Measurements from ENCODE around the gene EIF4E2.

EIF4E2 gene

GRCh38 chr2:232515639-232516038 is 34.9 kb upstream of the EIF4E2 start:
- no peaks in the 10 kb centered on the region for H3K4me1 Mint-ChIP-seq (ENCODE audit: low read depth)
- no peaks in the 10 kb centered on the region for H3K9me3 Mint-ChIP-seq
- no peak overlapping the region for H3K4me3 Mint-ChIP-seq
- no peak overlapping the region for H3K27ac Mint-ChIP-seq
- H3K27me3 Mint-ChIP-seq (ENCODE audit: low read depth): peaks cover 11% of the 10 kb centered on the region
- no peaks in the 10 kb centered on the region for H3K36me3 Mint-ChIP-seq (ENCODE audit: low read depth)

GRCh38 chr2:232516551-232516950 is 33.9 kb upstream of the EIF4E2 start:
- Mint-ChIP-seq H3K27me3 (ENCODE audit: low read depth) (peaks cover 14% of the 10 kb centered on the region), H3K4me3 (no peak overlapping the region), H3K27ac (no peak overlapping the region), H3K36me3 (ENCODE audit: low read depth) (no peaks in the 10 kb centered on the region), H3K4me1 (ENCODE audit: low read depth) (peaks cover 2% of the 10 kb centered on the region), H3K9me3 (no peaks in the 10 kb centered on the region)

GRCh38 chr2:232518844-232519243 is 31.6 kb upstream of the EIF4E2 start:
- H3K4me3 Mint-ChIP-seq: no peak overlapping the region
- no peaks in the 10 kb centered on the region for H3K36me3 Mint-ChIP-seq (ENCODE audit: low read depth)
- H3K27me3 Mint-ChIP-seq (ENCODE audit: low read depth): peaks cover 23% of the 10 kb centered on the region
- no peak overlapping the region for H3K27ac Mint-ChIP-seq
- no peaks in the 10 kb centered on the region for H3K9me3 Mint-ChIP-seq
- H3K4me1 Mint-ChIP-seq (ENCODE audit: low read depth): peaks cover 2% of the 10 kb centered on the region

GRCh38 chr2:232519581-232520438 is 30.7 kb upstream of the EIF4E2 start, which contains the start of gene PRSS56:
Gene PRSS56, plus strand, starts transcription at chr2:232520388. Its CDS starts 211 bp downstream, at chr2:232520599.
- Mint-ChIP-seq H3K27ac (no peak within 1 kb of the TSS), H3K9me3 (no peaks in the 10 kb centered on the region), H3K4me3 (no peak within 1 kb of the TSS), H3K4me1 (ENCODE audit: low read depth) (peaks cover 2% of the 10 kb centered on the region), H3K27me3 (ENCODE audit: low read depth) (peaks cover 30% of the 10 kb centered on the region), H3K36me3 (ENCODE audit: low read depth) (no peaks in the 10 kb centered on the region)

- no peaks in the 10 kb centered on the region for H3K36me3 Mint-ChIP-seq (ENCODE audit: low read depth)
- no peak overlapping the region for H3K27ac Mint-ChIP-seq
- peaks cover 30% of the 10 kb centered on the region for H3K27me3 Mint-ChIP-seq (ENCODE audit: low read depth)
- no peaks in the 10 kb centered on the region for H3K9me3 Mint-ChIP-seq
- H3K4me1 Mint-ChIP-seq (ENCODE audit: low read depth): peaks cover 2% of the 10 kb centered on the region
- H3K4me3 Mint-ChIP-seq: no peak overlapping the region
Observed at GRCh38 chr2:232520489-232520888, 30.0 kb upstream of the EIF4E2 start.

GRCh38 chr2:232521098-232521497 is 29.4 kb upstream of the EIF4E2 start:
- no peaks in the 10 kb centered on the region for H3K9me3 Mint-ChIP-seq
- H3K4me1 Mint-ChIP-seq (ENCODE audit: low read depth): peaks cover 2% of the 10 kb centered on the region
- H3K36me3 Mint-ChIP-seq (ENCODE audit: low read depth): no peaks in the 10 kb centered on the region
- H3K27ac Mint-ChIP-seq: no peak overlapping the region
- H3K4me3 Mint-ChIP-seq: no peak overlapping the region
- H3K27me3 Mint-ChIP-seq (ENCODE audit: low read depth): peaks cover 30% of the 10 kb centered on the region

- Mint-ChIP-seq H3K4me3 (no peak overlapping the region), H3K9me3 (no peaks in the 10 kb centered on the region), H3K27me3 (ENCODE audit: low read depth) (peaks cover 30% of the 10 kb centered on the region), H3K27ac (no peak overlapping the region), H3K4me1 (ENCODE audit: low read depth) (peaks cover 2% of the 10 kb centered on the region), H3K36me3 (ENCODE audit: low read depth) (no peaks in the 10 kb centered on the region)
Observed at GRCh38 chr2:232521959-232522622, 28.4 kb upstream of the EIF4E2 start.

- H3K36me3 Mint-ChIP-seq (ENCODE audit: low read depth): no peaks in the 10 kb centered on the region
- H3K4me1 Mint-ChIP-seq (ENCODE audit: low read depth): peaks cover 2% of the 10 kb centered on the region
- H3K9me3 Mint-ChIP-seq: no peaks in the 10 kb centered on the region
- H3K27ac Mint-ChIP-seq: no peak overlapping the region
- peak overlapping the region; percentile 21 for H3K4me3 Mint-ChIP-seq
- H3K27me3 Mint-ChIP-seq (ENCODE audit: low read depth): peaks cover 32% of the 10 kb centered on the region
Observed at GRCh38 chr2:232522623-232523401, 27.7 kb upstream of the EIF4E2 start.

GRCh38 chr2:232523402-232523681 is 27.1 kb upstream of the EIF4E2 start:
- Mint-ChIP-seq H3K4me3 (no peak overlapping the region), H3K9me3 (no peaks in the 10 kb centered on the region), H3K36me3 (ENCODE audit: low read depth) (no peaks in the 10 kb centered on the region), H3K27ac (no peak overlapping the region), H3K4me1 (ENCODE audit: low read depth) (peaks cover 2% of the 10 kb centered on the region), H3K27me3 (ENCODE audit: low read depth) (peaks cover 31% of the 10 kb centered on the region)

GRCh38 chr2:232523682-232524597 is 26.5 kb upstream of the EIF4E2 start:
- Mint-ChIP-seq H3K4me1 (ENCODE audit: low read depth) (peaks cover 4% of the 10 kb centered on the region), H3K36me3 (ENCODE audit: low read depth) (no peaks in the 10 kb centered on the region), H3K4me3 (peak overlapping the region; percentile 28), H3K27me3 (ENCODE audit: low read depth) (peaks cover 28% of the 10 kb centered on the region), H3K27ac (no peak overlapping the region), H3K9me3 (no peaks in the 10 kb centered on the region)

GRCh38 chr2:232524771-232525170 is 25.7 kb upstream of the EIF4E2 start:
- no peak overlapping the region for H3K27ac Mint-ChIP-seq

GRCh38 chr2:232525199-232525598 is 25.3 kb upstream of the EIF4E2 start:
- Mint-ChIP-seq H3K27ac (no peak overlapping the region), H3K4me3 (no peak overlapping the region), H3K4me1 (ENCODE audit: low read depth) (peaks cover 5% of the 10 kb centered on the region), H3K36me3 (ENCODE audit: low read depth) (no peaks in the 10 kb centered on the region), H3K27me3 (ENCODE audit: low read depth) (peaks cover 22% of the 10 kb centered on the region), H3K9me3 (no peaks in the 10 kb centered on the region)

More at GRCh38 chr2:232524771-232525170, 25.7 kb upstream of the EIF4E2 start:
- no peaks in the 10 kb centered on the region for H3K36me3 Mint-ChIP-seq (ENCODE audit: low read depth)
- H3K4me3 Mint-ChIP-seq: no peak overlapping the region
- peaks cover 22% of the 10 kb centered on the region for H3K27me3 Mint-ChIP-seq (ENCODE audit: low read depth)
- H3K9me3 Mint-ChIP-seq: no peaks in the 10 kb centered on the region
- peaks cover 5% of the 10 kb centered on the region for H3K4me1 Mint-ChIP-seq (ENCODE audit: low read depth)

- no peak within 1 kb of the TSS for H3K27ac Mint-ChIP-seq
- no peaks in the 10 kb centered on the region for H3K36me3 Mint-ChIP-seq (ENCODE audit: low read depth)
- H3K27me3 Mint-ChIP-seq (ENCODE audit: low read depth): peaks cover 22% of the 10 kb centered on the region
- H3K4me3 Mint-ChIP-seq: no peak within 1 kb of the TSS
- no peaks in the 10 kb centered on the region for H3K9me3 Mint-ChIP-seq
- H3K4me1 Mint-ChIP-seq (ENCODE audit: low read depth): peaks cover 5% of the 10 kb centered on the region
Observed at GRCh38 chr2:232525791-232526371, 24.6 kb upstream of the EIF4E2 start, which contains the start of gene CHRND. Gene CHRND, plus strand, starts transcription at chr2:232526160. Its CDS starts 56 bp downstream, at chr2:232526216.

All from T-helper 1 cell treated with Interleukin-12 subunit alpha and Interleukin-12 subunit beta and Interleukin-4 antibody, amounts not matched to agents 30 μg/mL and 1 μg/mL, for 36 hours (primary cell).